Vein endothelial cell (primary cell): ENCODE measurements around the gene RTF2. TPM values are rescaled to one million over a fixed set of nuclear protein-coding genes. Genes with fewer than 3 reads are reported as not detected.

Experiments
- small RNA-seq: library from RNA; depleted of rRNA; stranded (forward); fragments of <200 nt; gene quantifications from one replicate; pipeline ENCODE3, GENCODE V24; 2012
- total RNA-seq: library from RNA; depleted of rRNA; stranded (reverse); fragments of >200 nt; gene quantifications from 2 replicates; pipeline ENCODE4 v1.2.3, GENCODE V29; 2012

RTF2 gene, protein sequence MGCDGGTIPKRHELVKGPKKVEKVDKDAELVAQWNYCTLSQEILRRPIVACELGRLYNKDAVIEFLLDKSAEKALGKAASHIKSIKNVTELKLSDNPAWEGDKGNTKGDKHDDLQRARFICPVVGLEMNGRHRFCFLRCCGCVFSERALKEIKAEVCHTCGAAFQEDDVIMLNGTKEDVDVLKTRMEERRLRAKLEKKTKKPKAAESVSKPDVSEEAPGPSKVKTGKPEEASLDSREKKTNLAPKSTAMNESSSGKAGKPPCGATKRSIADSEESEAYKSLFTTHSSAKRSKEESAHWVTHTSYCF
- 72.5 and 75.3 TPM in 2 replicates for total RNA-seq

DNA sequence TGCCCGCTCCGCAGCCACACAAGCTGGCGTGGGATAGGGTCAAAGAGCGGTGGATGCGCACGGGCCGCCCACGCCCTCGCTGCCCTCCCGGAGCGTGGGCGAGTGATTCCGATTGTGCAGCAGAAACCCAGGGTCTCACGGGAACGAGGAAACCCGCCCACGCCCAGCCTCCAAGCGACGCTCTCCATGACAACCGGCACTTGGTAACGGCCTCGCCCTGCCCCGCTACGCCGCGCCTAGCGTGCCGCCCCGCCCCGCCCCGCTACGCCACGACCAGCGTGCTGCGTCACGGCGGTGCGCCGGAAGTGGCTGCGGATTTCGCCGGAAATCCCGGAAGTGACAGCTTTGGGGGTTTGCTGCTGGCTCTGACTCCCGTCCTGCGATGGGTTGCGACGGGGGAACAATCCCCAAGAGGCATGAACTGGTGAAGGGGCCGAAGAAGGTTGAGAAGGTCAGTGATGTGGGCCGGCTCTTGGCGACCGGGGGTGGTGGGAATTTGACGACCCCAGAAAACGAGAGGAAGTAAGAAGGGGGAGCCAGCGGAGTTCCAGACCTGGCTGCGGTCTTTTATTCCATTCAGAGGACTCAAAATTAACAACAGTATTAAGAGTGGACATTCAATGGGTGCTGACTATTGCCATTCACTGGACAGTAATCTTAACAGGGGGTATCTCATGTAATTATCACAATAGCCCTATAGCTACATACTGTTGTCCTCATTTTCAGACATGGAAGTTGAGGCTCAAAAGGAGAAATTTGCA is at the start of gene RTF2:
RTF2 (plus strand) TSS at position 312 of the 761 bp plus-strand sequence; CDS start at position 383, 71 bp downstream.

GRCh38 chr20:56524444-56524843 is 56.0 kb downstream of the RTF2 start, which contains the start of gene FAM209A:
FAM209A (plus strand) TSS chr20:56524744; CDS start chr20:56524809, 65 bp downstream.

DNA sequence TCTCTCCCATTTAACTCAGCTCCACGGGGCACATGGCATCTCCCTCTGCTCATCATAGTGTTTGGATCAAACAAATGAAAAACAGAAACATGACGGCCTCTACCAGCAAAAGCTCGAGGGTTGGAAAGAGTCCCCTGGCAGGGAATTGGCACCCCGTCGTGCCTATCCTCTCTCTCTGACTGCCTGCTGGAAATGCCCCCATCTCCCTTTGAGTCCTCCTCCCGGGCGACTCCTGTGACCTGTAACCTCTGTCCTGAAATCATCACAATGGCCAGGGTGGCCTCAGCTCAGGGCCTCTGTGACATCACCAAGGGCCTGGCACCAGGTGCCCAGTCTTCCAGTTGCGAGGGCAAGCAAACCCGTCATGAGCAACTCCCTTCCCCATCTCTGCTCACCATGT is 64.5 kb downstream of the RTF2 start, which contains the start of gene FAM209B:
FAM209B (plus strand) TSS at position 301 of the 400 bp plus-strand sequence; CDS start at position 397, 96 bp downstream.

Small RNA genes lying within 50 kb of the gene (small RNA-seq; reads per million reads assigned to genes)
- not detected for gene RPL39P

Other genes with a start within 250 kb of the RTF2 start
- not detected in 2 replicates for gene MC3R, start 219.9 kb upstream of the RTF2 start, total RNA-seq
- 52.1 and 54.2 TPM in 2 replicates for gene FAM210B, start 109.7 kb upstream of the RTF2 start, total RNA-seq
- gene AURKA, start 76.4 kb upstream of the RTF2 start, total RNA-seq, result 18.6 and 43.6 TPM in 2 replicates
- gene CSTF1, start 76.0 kb upstream of the RTF2 start, total RNA-seq, result 31.7 and 43.6 TPM in 2 replicates
- under 0.01 TPM in 2 replicates for gene CASS4, start 56.4 kb upstream of the RTF2 start, total RNA-seq
- not detected in 2 replicates for gene FAM209A, start 56.1 kb downstream of the RTF2 start, total RNA-seq
- gene FAM209B, start 64.6 kb downstream of the RTF2 start, total RNA-seq, result not detected in 2 replicates
- under 0.01 TPM in 1 of 2 replicates, not detected in the other for gene TFAP2C, start 160.7 kb downstream of the RTF2 start, total RNA-seq